Neural progenitor cell (in vitro differentiated cells): ENCODE data around the gene LTA. TPM values are rescaled to one million over a fixed set of nuclear protein-coding genes. Genes with fewer than 3 reads are reported as not detected.

Source experiments
- DNase-seq: peaks from one replicate; pipeline ENCODE4 v3.0.0-alpha.2; 2016; ENCODE audit warnings: low spot score
- H2AFZ ChIP-seq: fragments of 200-600 bp; sonication (generic); replicated peaks from 2 replicates; pipeline ENCODE4 v1.6.1; 2016; ENCODE audit warnings: antibody characterized with exemption
- H3F3A ChIP-seq: fragments of 200-600 bp; sonication (generic); 2 replicates; pipeline ENCODE4 v1.6.1; 2016; ENCODE audit warnings: antibody characterized with exemption, low read depth
- H3K27ac ChIP-seq: fragments of 200-600 bp; sonication (generic); 2 replicates; pipeline ENCODE4 v1.5.1; 2016; ENCODE audit warnings: mild to moderate bottlenecking
- H3K27me3 ChIP-seq: fragments of 200-600 bp; sonication (generic); 2 replicates; pipeline ENCODE4 v1.6.1; 2016; ENCODE audit warnings: mild to moderate bottlenecking, moderate library complexity
- H3K36me3 ChIP-seq: fragments of 200-600 bp; sonication (generic); 2 replicates; pipeline ENCODE4 v1.5.1; 2016
- H3K4me1 ChIP-seq: fragments of 200-600 bp; sonication (generic); 2 replicates; pipeline ENCODE4 v1.6.1; 2016; ENCODE audit warnings: mixed run types
- H3K4me2 ChIP-seq: fragments of 200-600 bp; sonication (generic); 2 replicates; pipeline ENCODE4 v1.6.1; 2016
- H3K4me3 ChIP-seq: fragments of 200-600 bp; sonication (generic); 2 replicates; pipeline ENCODE4 v1.5.1; 2016
- H3K79me2 ChIP-seq: fragments of 200-600 bp; sonication (generic); 2 replicates; pipeline ENCODE4 v1.6.1; 2016; ENCODE audit warnings: low read depth
- H3K9ac ChIP-seq: fragments of 200-600 bp; sonication (generic); 2 replicates; pipeline ENCODE4 v1.6.1; 2016
- H3K9me3 ChIP-seq: fragments of 200-600 bp; sonication (generic); 2 replicates; pipeline ENCODE4 v1.5.1; 2016; ENCODE audit warnings: low read depth
- H4K20me1 ChIP-seq: fragments of 200-600 bp; sonication (generic); 2 replicates; pipeline ENCODE4 v1.6.1; 2016; ENCODE audit warnings: low read depth
- H3K27ac Mint-ChIP-seq: 3 replicates; pipeline ENCODE4 v1.8.0; 2021; ENCODE audit warnings: mixed read lengths
- H3K27me3 Mint-ChIP-seq: 2 replicates; pipeline ENCODE4 v1.8.0; 2022; ENCODE audit warnings: low read depth, mild to moderate bottlenecking, inconsistent platforms, moderate library complexity, mixed read lengths; ENCODE audit not compliant: insufficient read depth
- H3K36me3 Mint-ChIP-seq: 3 replicates; pipeline ENCODE4 v1.8.0; 2021; ENCODE audit warnings: mixed read lengths
- H3K4me1 Mint-ChIP-seq: 3 replicates; pipeline ENCODE4 v1.8.0; 2021; ENCODE audit warnings: mixed read lengths
- H3K4me3 Mint-ChIP-seq: 3 replicates; pipeline ENCODE4 v1.8.0; 2021; ENCODE audit warnings: mild to moderate bottlenecking, moderate library complexity, mixed read lengths
- H3K9me3 Mint-ChIP-seq: 3 replicates; pipeline ENCODE4 v1.8.0; 2020; ENCODE audit warnings: mixed read lengths
- EZH2 ChIP-seq: fragments of 200-600 bp; sonication (generic); IDR thresholded peaks from 2 replicates; pipeline ENCODE4 v1.6.1; 2017; ENCODE audit warnings: antibody characterized with exemption, mild to moderate bottlenecking, moderate library complexity
- EZH2phosphoT487 ChIP-seq: fragments of 200-600 bp; sonication (generic); IDR thresholded peaks from 2 replicates; pipeline ENCODE4 v1.6.1; 2017; ENCODE audit warnings: antibody characterized with exemption
- total RNA-seq: library from RNA; depleted of rRNA; stranded (reverse); fragments of >200 nt; gene quantifications from 2 replicates; pipeline ENCODE4 v1.2.3, GENCODE V29; 2015; ENCODE audit warnings: low replicate concordance
- TF ChIP-seq, protein P1 (sequence below): fragments of 200-600 bp; sonication (generic); IDR thresholded peaks from 2 replicates; pipeline ENCODE4 v1.5.1; 2017; ENCODE audit warnings: antibody characterized with exemption, mild to moderate bottlenecking

The LTA gene
- total RNA-seq, 1 donor from 2014 or later = not detected

DNA sequence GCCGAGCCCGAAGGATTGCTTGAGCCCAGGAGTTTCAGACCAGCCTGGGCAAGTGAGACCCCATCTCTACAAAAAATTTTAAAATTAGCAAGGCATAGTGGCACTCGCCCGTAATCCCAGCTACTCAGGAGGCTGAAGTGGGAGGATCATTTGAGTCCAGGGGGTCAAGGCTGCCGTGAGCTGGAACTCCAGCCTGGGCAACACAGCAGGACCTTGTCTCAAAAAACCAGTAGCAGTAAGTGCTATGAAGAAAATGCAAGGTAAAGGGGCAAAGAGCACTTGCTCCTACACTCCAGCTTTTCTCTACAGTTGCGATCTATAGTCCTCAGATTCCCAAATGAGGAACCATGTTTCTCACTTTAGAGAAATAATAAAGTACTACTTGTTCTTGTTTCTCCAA lies 28.4 kb upstream of the LTA start:
- Histone ChIP-seq H2AFZ (no peak overlapping the region), H3K79me2 (peaks cover 61% of the 10 kb centered on the region), H3K4me3 (no peak overlapping the region), H4K20me1 (peaks cover 28% of the 10 kb centered on the region), H3K27me3 (no peaks in the 10 kb centered on the region), H3F3A (peaks cover 61% of the 10 kb centered on the region), H3K36me3 (peaks cover 14% of the 10 kb centered on the region), H3K9me3 (no peaks in the 10 kb centered on the region), H3K9ac (no peak overlapping the region), H3K4me1 (peaks cover 32% of the 10 kb centered on the region), H3K4me2 (no peak overlapping the region), H3K27ac (no peak overlapping the region)
- H3K27ac Mint-ChIP-seq = no peak overlapping the region
- H3K9me3 Mint-ChIP-seq = no peaks in the 10 kb centered on the region
- peaks cover 24% of the 10 kb centered on the region for H3K36me3 Mint-ChIP-seq
- H3K4me1 Mint-ChIP-seq = peaks cover 58% of the 10 kb centered on the region
- peak overlapping the region; percentile 100 for H3K4me3 Mint-ChIP-seq
- peaks cover 6% of the 10 kb centered on the region for H3K27me3 Mint-ChIP-seq
- DNase-seq = no peak
- TF ChIP-seq EZH2 = no peak
- TF ChIP-seq, protein P1, sequence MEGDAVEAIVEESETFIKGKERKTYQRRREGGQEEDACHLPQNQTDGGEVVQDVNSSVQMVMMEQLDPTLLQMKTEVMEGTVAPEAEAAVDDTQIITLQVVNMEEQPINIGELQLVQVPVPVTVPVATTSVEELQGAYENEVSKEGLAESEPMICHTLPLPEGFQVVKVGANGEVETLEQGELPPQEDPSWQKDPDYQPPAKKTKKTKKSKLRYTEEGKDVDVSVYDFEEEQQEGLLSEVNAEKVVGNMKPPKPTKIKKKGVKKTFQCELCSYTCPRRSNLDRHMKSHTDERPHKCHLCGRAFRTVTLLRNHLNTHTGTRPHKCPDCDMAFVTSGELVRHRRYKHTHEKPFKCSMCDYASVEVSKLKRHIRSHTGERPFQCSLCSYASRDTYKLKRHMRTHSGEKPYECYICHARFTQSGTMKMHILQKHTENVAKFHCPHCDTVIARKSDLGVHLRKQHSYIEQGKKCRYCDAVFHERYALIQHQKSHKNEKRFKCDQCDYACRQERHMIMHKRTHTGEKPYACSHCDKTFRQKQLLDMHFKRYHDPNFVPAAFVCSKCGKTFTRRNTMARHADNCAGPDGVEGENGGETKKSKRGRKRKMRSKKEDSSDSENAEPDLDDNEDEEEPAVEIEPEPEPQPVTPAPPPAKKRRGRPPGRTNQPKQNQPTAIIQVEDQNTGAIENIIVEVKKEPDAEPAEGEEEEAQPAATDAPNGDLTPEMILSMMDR = no peak
- no peak for TF ChIP-seq EZH2phosphoT487

DNA sequence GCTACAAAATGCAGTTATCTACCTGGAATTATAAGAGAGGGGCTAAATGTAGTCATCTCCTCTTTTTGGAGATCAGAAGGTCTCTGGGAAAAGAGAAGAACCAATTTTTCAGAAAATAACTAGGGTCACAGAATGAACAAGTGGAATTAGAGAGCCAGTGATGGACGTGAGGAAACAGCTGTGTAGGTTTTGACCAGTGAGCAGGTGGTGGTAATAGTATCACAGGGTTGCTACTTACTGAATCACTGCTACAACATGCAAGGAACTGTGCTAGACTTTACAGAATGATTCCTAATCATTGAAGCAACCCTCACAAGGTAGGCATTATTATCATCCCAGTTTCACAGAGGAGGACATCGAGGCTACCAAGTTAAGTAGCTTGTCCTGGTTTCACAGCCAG lies 27.4 kb upstream of the LTA start:
- Histone ChIP-seq H3K4me1 (peaks cover 24% of the 10 kb centered on the region), H3K27me3 (no peaks in the 10 kb centered on the region), H3K9ac (no peak overlapping the region), H3K79me2 (peaks cover 55% of the 10 kb centered on the region), H3F3A (peaks cover 54% of the 10 kb centered on the region), H2AFZ (no peak overlapping the region), H3K9me3 (no peaks in the 10 kb centered on the region), H3K27ac (no peak overlapping the region), H3K4me3 (no peak overlapping the region), H4K20me1 (peaks cover 17% of the 10 kb centered on the region), H3K4me2 (no peak overlapping the region), H3K36me3 (peaks cover 4% of the 10 kb centered on the region)
- Mint-ChIP-seq H3K9me3 (no peaks in the 10 kb centered on the region), H3K36me3 (peaks cover 21% of the 10 kb centered on the region), H3K4me3 (peak overlapping the region; percentile 31), H3K27ac (no peak overlapping the region), H3K4me1 (peaks cover 55% of the 10 kb centered on the region), H3K27me3 (peaks cover 6% of the 10 kb centered on the region)
- DNase-seq = no peak
- no peak for TF ChIP-seq EZH2phosphoT487
- no peak for TF ChIP-seq EZH2
- TF ChIP-seq, protein P1 = no peak

DNA sequence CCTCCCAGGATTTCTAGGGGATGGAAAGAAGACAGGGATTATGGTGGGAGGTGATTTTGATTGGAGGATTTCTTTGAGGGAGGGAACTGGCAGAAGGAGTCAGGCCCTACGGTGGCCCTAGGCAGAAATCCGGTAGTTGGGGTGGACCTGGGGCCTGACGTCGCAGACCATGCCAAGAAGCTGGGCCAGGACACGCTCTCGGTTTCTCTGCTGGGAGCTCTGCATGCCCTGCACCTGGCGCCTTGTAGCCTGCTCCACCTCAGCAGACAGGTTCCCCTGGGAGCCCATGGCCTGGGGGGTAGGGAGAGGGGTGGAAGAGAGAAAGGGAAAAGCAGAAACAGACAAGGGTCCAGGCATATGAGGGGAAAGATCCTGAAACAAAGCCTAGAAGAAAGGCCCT lies 26.8 kb upstream of the LTA start:
- TF ChIP-seq EZH2 (no peak), EZH2phosphoT487 (no peak)
- TF ChIP-seq, protein P1 = no peak
- no peaks in the 10 kb centered on the region for H3K9me3 Mint-ChIP-seq
- Histone ChIP-seq H3K9me3 (no peaks in the 10 kb centered on the region), H3K36me3 (no peaks in the 10 kb centered on the region), H3K79me2 (peaks cover 48% of the 10 kb centered on the region), H3K4me2 (no peak overlapping the region), H2AFZ (no peak overlapping the region), H3K27me3 (no peaks in the 10 kb centered on the region), H3F3A (peaks cover 48% of the 10 kb centered on the region), H3K27ac (no peak overlapping the region), H3K4me1 (peaks cover 18% of the 10 kb centered on the region), H3K9ac (no peak overlapping the region), H3K4me3 (no peak overlapping the region), H4K20me1 (peaks cover 11% of the 10 kb centered on the region)
- peaks cover 51% of the 10 kb centered on the region for H3K4me1 Mint-ChIP-seq
- no peak overlapping the region for H3K27ac Mint-ChIP-seq
- H3K27me3 Mint-ChIP-seq = peaks cover 6% of the 10 kb centered on the region
- H3K4me3 Mint-ChIP-seq = peak overlapping the region; percentile 88
- no peak for DNase-seq
- peaks cover 18% of the 10 kb centered on the region for H3K36me3 Mint-ChIP-seq
